Ishikawa (cell line): Measurements from ENCODE around the gene FAM20C.

ENCODE experiments used
- CEBPB ChIP-seq: IDR thresholded peaks from 2 replicates; pipeline ENCODE4 v1.6.1; 2012
- CREB1 ChIP-seq: IDR thresholded peaks from 2 replicates; pipeline ENCODE4 v1.6.1; 2012; ENCODE audit warnings: low read depth
- EGR1 ChIP-seq: IDR thresholded peaks from 2 replicates; pipeline ENCODE4 v1.6.1; 2012
- EP300 ChIP-seq: IDR thresholded peaks from 2 replicates; pipeline ENCODE4 v1.6.1; 2012; ENCODE audit warnings: borderline replicate concordance
- FOXM1 ChIP-seq: IDR thresholded peaks from 2 replicates; pipeline ENCODE4 v1.6.1; 2012; ENCODE audit warnings: low read depth, borderline replicate concordance
- NFIC ChIP-seq: IDR thresholded peaks from 2 replicates; pipeline ENCODE4 v1.6.1; 2012
- RAD21 ChIP-seq: IDR thresholded peaks from 2 replicates; pipeline ENCODE4 v1.6.1; 2012; ENCODE audit warnings: low read depth
- TAF1 ChIP-seq: IDR thresholded peaks from 2 replicates; pipeline ENCODE4 v1.6.1; 2012; ENCODE audit warnings: low read depth, mild to moderate bottlenecking
- TCF12 ChIP-seq: IDR thresholded peaks from 2 replicates; pipeline ENCODE4 v1.6.1; 2012; ENCODE audit warnings: low read depth
- YY1 ChIP-seq: IDR thresholded peaks from 2 replicates; pipeline ENCODE4 v1.6.1; 2012; ENCODE audit warnings: low read depth
- TF ChIP-seq, protein P1 (sequence below): IDR thresholded peaks from 2 replicates; pipeline ENCODE4 v1.6.1; 2012; ENCODE audit warnings: low read depth, mild to moderate bottlenecking

DNA sequence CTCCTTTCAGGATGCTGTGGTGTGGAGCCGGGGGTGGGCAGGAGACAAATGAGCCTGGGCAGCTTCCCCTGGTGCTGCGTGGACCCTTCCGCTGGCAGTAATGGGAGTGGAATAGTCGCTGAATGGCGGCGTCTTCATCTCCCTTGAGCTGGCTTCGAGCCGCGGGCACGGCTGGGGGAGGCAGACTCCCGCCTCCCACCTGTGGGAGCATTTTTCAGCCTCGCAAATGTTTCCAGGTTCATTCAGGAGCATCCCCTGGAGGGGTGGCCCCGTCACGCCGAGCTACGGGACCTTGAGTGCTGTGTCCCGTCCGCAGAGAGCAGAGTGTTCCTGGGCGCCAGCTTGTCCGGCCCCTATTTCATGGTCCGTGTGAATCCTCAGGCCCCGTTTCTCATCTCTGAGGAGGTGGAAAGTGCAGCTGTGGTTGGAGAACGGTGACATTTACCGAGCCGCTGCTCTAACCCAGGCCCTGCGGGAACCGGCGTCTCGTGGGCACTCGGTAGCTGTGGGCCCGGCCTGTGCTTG lies 18.1 kb downstream of the FAM20C start:
- TF ChIP-seq EP300 (no peak), FOXM1 (no peak), TAF1 (no peak), YY1 (no peak), NFIC (no peak), RAD21 (no peak), CEBPB (no peak), CREB1 (no peak), EGR1 (no peak), TCF12 (no peak)
- TF ChIP-seq, protein P1, sequence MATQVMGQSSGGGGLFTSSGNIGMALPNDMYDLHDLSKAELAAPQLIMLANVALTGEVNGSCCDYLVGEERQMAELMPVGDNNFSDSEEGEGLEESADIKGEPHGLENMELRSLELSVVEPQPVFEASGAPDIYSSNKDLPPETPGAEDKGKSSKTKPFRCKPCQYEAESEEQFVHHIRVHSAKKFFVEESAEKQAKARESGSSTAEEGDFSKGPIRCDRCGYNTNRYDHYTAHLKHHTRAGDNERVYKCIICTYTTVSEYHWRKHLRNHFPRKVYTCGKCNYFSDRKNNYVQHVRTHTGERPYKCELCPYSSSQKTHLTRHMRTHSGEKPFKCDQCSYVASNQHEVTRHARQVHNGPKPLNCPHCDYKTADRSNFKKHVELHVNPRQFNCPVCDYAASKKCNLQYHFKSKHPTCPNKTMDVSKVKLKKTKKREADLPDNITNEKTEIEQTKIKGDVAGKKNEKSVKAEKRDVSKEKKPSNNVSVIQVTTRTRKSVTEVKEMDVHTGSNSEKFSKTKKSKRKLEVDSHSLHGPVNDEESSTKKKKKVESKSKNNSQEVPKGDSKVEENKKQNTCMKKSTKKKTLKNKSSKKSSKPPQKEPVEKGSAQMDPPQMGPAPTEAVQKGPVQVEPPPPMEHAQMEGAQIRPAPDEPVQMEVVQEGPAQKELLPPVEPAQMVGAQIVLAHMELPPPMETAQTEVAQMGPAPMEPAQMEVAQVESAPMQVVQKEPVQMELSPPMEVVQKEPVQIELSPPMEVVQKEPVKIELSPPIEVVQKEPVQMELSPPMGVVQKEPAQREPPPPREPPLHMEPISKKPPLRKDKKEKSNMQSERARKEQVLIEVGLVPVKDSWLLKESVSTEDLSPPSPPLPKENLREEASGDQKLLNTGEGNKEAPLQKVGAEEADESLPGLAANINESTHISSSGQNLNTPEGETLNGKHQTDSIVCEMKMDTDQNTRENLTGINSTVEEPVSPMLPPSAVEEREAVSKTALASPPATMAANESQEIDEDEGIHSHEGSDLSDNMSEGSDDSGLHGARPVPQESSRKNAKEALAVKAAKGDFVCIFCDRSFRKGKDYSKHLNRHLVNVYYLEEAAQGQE: no peak
